Left ventricle myocardium inferior (tissue), 1 donor: ENCODE data around the gene TMEM168. TPM values are rescaled to one million over a fixed set of nuclear protein-coding genes. Genes with fewer than 3 reads are reported as not detected.

Experiments
- DNase-seq: peaks from one replicate; pipeline ENCODE4 v3.0.0-alpha.2; 2020
- H3K27ac ChIP-seq: fragments of 200-600 bp; replicated peaks from 2 replicates; pipeline ENCODE4 v1.8.0; 2021
- H3K27me3 ChIP-seq: fragments of 200-600 bp; 2 replicates; pipeline ENCODE4 v1.8.0; 2021; ENCODE audit warnings: low read depth
- H3K36me3 ChIP-seq: fragments of 200-600 bp; 2 replicates; pipeline ENCODE4 v1.8.0; 2021
- H3K4me1 ChIP-seq: fragments of 200-600 bp; 2 replicates; pipeline ENCODE4 v1.8.0; 2021
- H3K4me3 ChIP-seq: fragments of 200-600 bp; 2 replicates; pipeline ENCODE4 v1.8.0; 2021; ENCODE audit warnings: mild to moderate bottlenecking, moderate library complexity
- H3K9me3 ChIP-seq: fragments of 200-600 bp; replicated peaks from 2 replicates; pipeline ENCODE4 v1.8.0; 2021
- intact Hi-C: fragments of 100-400 bp; cut with micrococcal nuclease; formaldehyde crosslinking; loops from one replicate; pipeline ENCODE4 v1.11.0; 2022
- total RNA-seq: library from RNA; stranded (reverse); fragmentation: NEBNext Ultra II Directional; extraction: Animal tissue kit (Norgen Biotek cat#: 25700); gene quantifications from one replicate; pipeline ENCODE4 v1.2.1, GENCODE V29; 2021
- TF ChIP-seq, protein P1 (sequence below): fragments of 200-600 bp; IDR thresholded peaks from 2 replicates; pipeline ENCODE4 v1.8.0; 2021; ENCODE audit warnings: antibody characterized with exemption, mild to moderate bottlenecking, borderline replicate concordance
- donor health status: DM: no; HTN: yes; CAD: no; lungs with severe emphysema.

TMEM168 gene
- total RNA-seq, 1 donor from 2014 or later = 13.3 TPM

DNA sequence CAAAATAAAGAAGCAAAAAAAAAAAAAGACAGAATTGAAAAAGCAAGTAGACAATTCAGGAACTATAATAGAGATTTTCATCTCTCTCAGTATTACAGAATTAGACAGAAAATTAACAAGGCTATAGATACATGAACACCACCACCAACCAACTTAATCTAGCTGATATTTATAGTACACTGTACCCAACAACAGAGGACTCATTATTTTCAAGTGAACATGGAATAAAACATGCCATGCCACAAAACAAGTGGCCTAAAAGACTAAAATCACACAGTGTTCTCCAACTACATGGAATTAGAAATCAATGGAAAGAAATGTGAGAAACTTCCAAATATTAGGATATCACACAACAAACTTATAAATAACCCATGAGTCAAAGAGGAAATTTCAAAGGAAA is 9.1 kb downstream of the TMEM168 start:
- Histone ChIP-seq H3K9me3 (no peaks in the 10 kb centered on the region), H3K4me3 (no peak overlapping the region), H3K36me3 (peaks cover 18% of the 10 kb centered on the region), H3K27me3 (no peaks in the 10 kb centered on the region), H3K27ac (no peak overlapping the region), H3K4me1 (peaks cover 30% of the 10 kb centered on the region)
- intact Hi-C loops = no loop called here
- TF ChIP-seq, protein P1, sequence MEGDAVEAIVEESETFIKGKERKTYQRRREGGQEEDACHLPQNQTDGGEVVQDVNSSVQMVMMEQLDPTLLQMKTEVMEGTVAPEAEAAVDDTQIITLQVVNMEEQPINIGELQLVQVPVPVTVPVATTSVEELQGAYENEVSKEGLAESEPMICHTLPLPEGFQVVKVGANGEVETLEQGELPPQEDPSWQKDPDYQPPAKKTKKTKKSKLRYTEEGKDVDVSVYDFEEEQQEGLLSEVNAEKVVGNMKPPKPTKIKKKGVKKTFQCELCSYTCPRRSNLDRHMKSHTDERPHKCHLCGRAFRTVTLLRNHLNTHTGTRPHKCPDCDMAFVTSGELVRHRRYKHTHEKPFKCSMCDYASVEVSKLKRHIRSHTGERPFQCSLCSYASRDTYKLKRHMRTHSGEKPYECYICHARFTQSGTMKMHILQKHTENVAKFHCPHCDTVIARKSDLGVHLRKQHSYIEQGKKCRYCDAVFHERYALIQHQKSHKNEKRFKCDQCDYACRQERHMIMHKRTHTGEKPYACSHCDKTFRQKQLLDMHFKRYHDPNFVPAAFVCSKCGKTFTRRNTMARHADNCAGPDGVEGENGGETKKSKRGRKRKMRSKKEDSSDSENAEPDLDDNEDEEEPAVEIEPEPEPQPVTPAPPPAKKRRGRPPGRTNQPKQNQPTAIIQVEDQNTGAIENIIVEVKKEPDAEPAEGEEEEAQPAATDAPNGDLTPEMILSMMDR = no peak
- no peak for DNase-seq

DNA sequence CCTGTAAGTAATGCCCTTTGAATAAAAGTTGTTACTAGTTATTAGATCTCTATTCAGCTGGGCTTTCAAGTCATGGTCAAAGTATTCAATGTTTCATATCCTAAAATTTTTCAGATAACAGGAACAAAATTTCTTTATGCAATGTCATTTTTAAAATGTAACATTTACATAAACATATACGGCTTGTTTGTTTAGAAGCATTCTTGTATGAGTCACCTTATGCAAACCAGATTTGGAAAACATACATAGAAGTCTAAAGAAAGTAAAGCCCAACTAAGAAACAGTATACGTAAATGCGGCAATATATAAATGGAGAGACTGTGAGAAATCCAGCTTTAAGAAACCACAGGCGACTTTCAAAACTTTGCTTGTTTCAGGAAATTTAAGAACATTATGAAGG is 10.5 kb downstream of the TMEM168 start:
- Histone ChIP-seq H3K27ac (no peak overlapping the region), H3K4me1 (peaks cover 30% of the 10 kb centered on the region), H3K27me3 (no peaks in the 10 kb centered on the region), H3K36me3 (peaks cover 18% of the 10 kb centered on the region), H3K9me3 (no peaks in the 10 kb centered on the region), H3K4me3 (no peak overlapping the region)
- no peak for DNase-seq
- TF ChIP-seq, protein P1 = no peak
- intact Hi-C loops = no loop called here

DNA sequence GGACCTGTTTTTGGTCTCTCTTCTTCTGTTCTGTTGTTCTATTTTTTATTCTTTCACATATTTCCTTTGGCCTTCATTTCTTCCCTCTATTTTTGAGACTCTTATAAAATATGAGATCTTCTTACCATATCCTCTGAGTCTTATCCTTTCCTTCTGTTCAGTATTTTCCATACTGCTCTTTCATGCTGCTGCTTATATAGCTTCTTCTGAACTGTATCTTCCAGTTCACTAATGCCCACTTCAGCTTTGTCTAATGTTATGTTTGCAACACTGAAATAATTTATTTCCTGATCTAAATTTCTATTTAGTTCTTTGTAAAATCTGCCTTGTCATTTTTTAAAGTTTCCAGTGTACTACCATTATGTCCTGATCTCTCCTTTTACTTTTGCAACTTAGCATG is 12.8 kb downstream of the TMEM168 start:
- no peaks in the 10 kb centered on the region for H3K27me3 ChIP-seq
- TF ChIP-seq, protein P1 = no peak
- DNase-seq = no peak
- H3K9me3 ChIP-seq = no peaks in the 10 kb centered on the region
- peaks cover 23% of the 10 kb centered on the region for H3K4me1 ChIP-seq
- H3K4me3 ChIP-seq = no peak overlapping the region
- no peaks in the 10 kb centered on the region for H3K36me3 ChIP-seq
- intact Hi-C loops = no loop called here
- no peak overlapping the region for H3K27ac ChIP-seq

DNA sequence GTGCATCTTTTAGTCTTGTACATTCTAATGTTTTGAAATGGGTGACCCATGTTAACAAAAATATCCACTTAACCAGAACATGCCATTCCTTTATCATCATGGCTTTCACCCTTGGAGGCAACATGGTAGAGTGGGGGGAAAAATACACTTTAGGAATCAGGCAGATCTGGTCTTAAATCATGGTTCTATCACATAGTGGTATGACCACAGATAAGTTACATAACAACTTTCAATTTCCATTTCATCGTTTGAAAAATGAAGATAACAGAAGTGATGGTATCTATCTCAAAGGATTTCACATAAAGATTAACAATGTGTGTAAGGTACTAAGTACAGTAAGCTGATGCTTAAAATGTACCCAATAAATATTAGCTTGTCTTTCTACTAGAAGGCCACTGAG is 19.0 kb downstream of the TMEM168 start:
- DNase-seq = no peak
- Histone ChIP-seq H3K4me1 (peaks cover 11% of the 10 kb centered on the region), H3K27me3 (no peaks in the 10 kb centered on the region), H3K27ac (no peak overlapping the region), H3K4me3 (no peak overlapping the region), H3K9me3 (no peaks in the 10 kb centered on the region), H3K36me3 (peaks cover 8% of the 10 kb centered on the region)
- TF ChIP-seq, protein P1 = no peak
- intact Hi-C loops = no loop called here

DNA sequence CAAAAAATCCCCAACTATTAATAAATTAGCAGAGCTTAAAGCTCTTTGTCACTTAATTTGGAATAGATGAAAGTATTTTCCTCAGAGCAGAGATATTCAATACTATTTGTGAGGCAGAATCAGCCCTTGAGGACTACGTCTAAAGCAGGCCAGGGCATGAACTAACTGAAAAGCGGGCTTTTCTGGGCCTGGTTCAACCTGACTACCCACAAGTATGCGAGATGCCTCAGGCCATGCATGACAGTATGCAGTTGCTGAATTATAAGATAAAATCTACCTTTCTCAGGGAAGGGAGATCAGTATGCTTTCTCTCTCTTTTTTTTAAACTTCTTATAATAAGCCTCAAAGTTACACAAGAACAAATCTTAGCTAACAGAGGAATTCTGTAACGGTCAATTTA is 20.1 kb downstream of the TMEM168 start:
- intact Hi-C loops = no loop called here
- DNase-seq = no peak

More for the DNA sequence above, 20.1 kb downstream of the TMEM168 start:
- TF ChIP-seq, protein P1 = no peak
- no peaks in the 10 kb centered on the region for H3K9me3 ChIP-seq
- H3K4me3 ChIP-seq = no peak overlapping the region
- H3K36me3 ChIP-seq = peaks cover 8% of the 10 kb centered on the region
- H3K4me1 ChIP-seq = peaks cover 11% of the 10 kb centered on the region
- no peaks in the 10 kb centered on the region for H3K27me3 ChIP-seq
- no peak overlapping the region for H3K27ac ChIP-seq
